ENCODE data around the gene PCBP3. TPM values are rescaled to one million over a fixed set of nuclear protein-coding genes. Genes with fewer than 3 reads are reported as not detected.

The PCBP3 gene
- total and polyA plus RNA-seq, 2 of the 13 experiments (the other 11 are each of a cell fraction or from before 2014, with no cell fraction given): not detected

GRCh38 chr21:45787371-45787770 is 143.8 kb downstream of the PCBP3 start (continued):
- TF ChIP-seq, protein P1, sequence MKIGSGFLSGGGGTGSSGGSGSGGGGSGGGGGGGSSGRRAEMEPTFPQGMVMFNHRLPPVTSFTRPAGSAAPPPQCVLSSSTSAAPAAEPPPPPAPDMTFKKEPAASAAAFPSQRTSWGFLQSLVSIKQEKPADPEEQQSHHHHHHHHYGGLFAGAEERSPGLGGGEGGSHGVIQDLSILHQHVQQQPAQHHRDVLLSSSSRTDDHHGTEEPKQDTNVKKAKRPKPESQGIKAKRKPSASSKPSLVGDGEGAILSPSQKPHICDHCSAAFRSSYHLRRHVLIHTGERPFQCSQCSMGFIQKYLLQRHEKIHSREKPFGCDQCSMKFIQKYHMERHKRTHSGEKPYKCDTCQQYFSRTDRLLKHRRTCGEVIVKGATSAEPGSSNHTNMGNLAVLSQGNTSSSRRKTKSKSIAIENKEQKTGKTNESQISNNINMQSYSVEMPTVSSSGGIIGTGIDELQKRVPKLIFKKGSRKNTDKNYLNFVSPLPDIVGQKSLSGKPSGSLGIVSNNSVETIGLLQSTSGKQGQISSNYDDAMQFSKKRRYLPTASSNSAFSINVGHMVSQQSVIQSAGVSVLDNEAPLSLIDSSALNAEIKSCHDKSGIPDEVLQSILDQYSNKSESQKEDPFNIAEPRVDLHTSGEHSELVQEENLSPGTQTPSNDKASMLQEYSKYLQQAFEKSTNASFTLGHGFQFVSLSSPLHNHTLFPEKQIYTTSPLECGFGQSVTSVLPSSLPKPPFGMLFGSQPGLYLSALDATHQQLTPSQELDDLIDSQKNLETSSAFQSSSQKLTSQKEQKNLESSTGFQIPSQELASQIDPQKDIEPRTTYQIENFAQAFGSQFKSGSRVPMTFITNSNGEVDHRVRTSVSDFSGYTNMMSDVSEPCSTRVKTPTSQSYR (CRISPR knock-in tag; IDR thresholded peaks at IDR 0.05; ENCODE audit: borderline replicate concordance): no peak
- TF ChIP-seq RELA (CRISPR knock-in tag; IDR thresholded peaks at IDR 0.05) (no peak), NFIB (CRISPR knock-in tag; IDR thresholded peaks at IDR 0.05; ENCODE audit: borderline replicate concordance) (no peak), ZFP91 (CRISPR knock-in tag; IDR thresholded peaks at IDR 0.05; ENCODE audit: borderline replicate concordance) (no peak), TBP (CRISPR knock-in tag; IDR thresholded peaks at IDR 0.05) (no peak), ADNP (CRISPR knock-in tag; IDR thresholded peaks at IDR 0.05) (no peak), ARNTL (CRISPR knock-in tag; IDR thresholded peaks at IDR 0.05) (no peak), MZF1 (CRISPR knock-in tag; IDR thresholded peaks at IDR 0.05; ENCODE audit: borderline replicate concordance) (no peak)
- TF ChIP-seq, protein P2, sequence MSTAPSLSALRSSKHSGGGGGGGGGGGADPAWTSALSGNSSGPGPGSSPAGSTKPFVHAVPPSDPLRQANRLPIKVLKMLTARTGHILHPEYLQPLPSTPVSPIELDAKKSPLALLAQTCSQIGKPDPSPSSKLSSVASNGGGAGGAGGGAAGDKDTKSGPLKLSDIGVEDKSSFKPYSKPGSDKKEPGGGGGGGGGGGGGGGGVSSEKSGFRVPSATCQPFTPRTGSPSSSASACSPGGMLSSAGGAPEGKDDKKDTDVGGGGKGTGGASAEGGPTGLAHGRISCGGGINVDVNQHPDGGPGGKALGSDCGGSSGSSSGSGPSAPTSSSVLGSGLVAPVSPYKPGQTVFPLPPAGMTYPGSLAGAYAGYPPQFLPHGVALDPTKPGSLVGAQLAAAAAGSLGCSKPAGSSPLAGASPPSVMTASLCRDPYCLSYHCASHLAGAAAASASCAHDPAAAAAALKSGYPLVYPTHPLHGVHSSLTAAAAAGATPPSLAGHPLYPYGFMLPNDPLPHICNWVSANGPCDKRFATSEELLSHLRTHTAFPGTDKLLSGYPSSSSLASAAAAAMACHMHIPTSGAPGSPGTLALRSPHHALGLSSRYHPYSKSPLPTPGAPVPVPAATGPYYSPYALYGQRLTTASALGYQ (CRISPR knock-in tag; IDR thresholded peaks at IDR 0.05): no peak

Measured in HepG2 (cell line).